Medulla oblongata (tissue), 1 donor: ENCODE data around the gene TGFBR1.
A peak's percentile ranks its signal among the peaks of the same experiment; 100 is the strongest.
"Not testable (repeated sequence)": the region's sequence is repeated elsewhere in the genome, so short reads cannot be mapped to it uniquely, and the experiment has no call there.

ENCODE experiments used
- DNase-seq: peaks from one replicate; pipeline ENCODE4 v3.0.0-alpha.2; 2015; ENCODE audit errors: extremely low spot score

Gene TGFBR1

GRCh38 chr9:99076030-99076429 is 28.9 kb upstream of the TGFBR1 start:
- DNase-seq, result no peak

- DNase-seq, result peak; percentile 32
Measured at GRCh38 chr9:99076483-99077171, 28.3 kb upstream of the TGFBR1 start.

- DNase-seq, result no peak
Measured at GRCh38 chr9:99078717-99079116, 26.2 kb upstream of the TGFBR1 start.

- no peak for DNase-seq
Measured at GRCh38 chr9:99079542-99079941, 25.4 kb upstream of the TGFBR1 start.

GRCh38 chr9:99083051-99083450 is 21.9 kb upstream of the TGFBR1 start:
- no peak for DNase-seq

GRCh38 chr9:99085949-99086948 is 18.7 kb upstream of the TGFBR1 start:
- peak; percentile 40 for DNase-seq

GRCh38 chr9:99087462-99087861 is 17.5 kb upstream of the TGFBR1 start:
- DNase-seq, result no peak

GRCh38 chr9:99090336-99091130 is 14.4 kb upstream of the TGFBR1 start:
- no peak for DNase-seq

- DNase-seq, result no peak
Measured at GRCh38 chr9:99092643-99093491, 12.0 kb upstream of the TGFBR1 start.

GRCh38 chr9:99093492-99093791 is 11.5 kb upstream of the TGFBR1 start:
- DNase-seq, result no peak

- DNase-seq, result no peak
Measured at GRCh38 chr9:99095565-99095964, 9.3 kb upstream of the TGFBR1 start.

- no peak for DNase-seq
Measured at GRCh38 chr9:99096409-99096808, 8.5 kb upstream of the TGFBR1 start.

GRCh38 chr9:99099806-99100585 is 4.9 kb upstream of the TGFBR1 start:
- DNase-seq, result not testable (repeated sequence)

- no peak for DNase-seq
Measured at GRCh38 chr9:99101271-99101670, 3.6 kb upstream of the TGFBR1 start.

- no peak for DNase-seq
Measured at GRCh38 chr9:99101812-99102211, 3.1 kb upstream of the TGFBR1 start.

GRCh38 chr9:99103054-99103895 is 1.6 kb upstream of the TGFBR1 start:
- DNase-seq, result no peak

GRCh38 chr9:99103901-99104458 is 933 bp upstream of the TGFBR1 start:
- no peak for DNase-seq

GRCh38 chr9:99105152-99106043 is 485 bp downstream of the TGFBR1 start:
- peak; percentile 41 for DNase-seq
